Measurements from ENCODE around the gene PTPRN.
"Not testable (repeated sequence)": the region's sequence is repeated elsewhere in the genome, so short reads cannot be mapped to it uniquely, and the experiment has no call there.

Gene PTPRN

GRCh38 chr2:219266886-219267285 is 42.3 kb downstream of the PTPRN start:
- DNase-seq, result no peak

DNA sequence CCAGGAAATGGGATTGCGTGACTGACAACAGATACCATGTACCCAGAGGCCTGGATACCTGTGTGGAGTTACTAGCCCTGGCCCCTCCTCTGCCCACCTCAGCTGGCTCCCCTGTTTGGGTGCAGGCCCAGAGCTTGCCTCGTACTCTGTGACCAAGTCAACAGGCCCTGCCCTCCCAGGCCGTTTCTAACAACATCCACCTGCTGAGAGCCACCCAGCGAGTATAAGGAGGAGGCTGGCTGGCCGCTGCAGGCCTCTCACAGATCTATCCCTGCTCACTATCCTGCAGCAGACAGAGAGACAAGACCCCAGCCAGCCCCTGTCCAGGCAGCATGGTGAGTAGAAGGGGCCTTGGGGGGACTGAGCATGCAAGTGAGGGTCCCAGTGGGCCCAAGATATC is 43.0 kb downstream of the PTPRN start:
- no peak for DNase-seq

DNA sequence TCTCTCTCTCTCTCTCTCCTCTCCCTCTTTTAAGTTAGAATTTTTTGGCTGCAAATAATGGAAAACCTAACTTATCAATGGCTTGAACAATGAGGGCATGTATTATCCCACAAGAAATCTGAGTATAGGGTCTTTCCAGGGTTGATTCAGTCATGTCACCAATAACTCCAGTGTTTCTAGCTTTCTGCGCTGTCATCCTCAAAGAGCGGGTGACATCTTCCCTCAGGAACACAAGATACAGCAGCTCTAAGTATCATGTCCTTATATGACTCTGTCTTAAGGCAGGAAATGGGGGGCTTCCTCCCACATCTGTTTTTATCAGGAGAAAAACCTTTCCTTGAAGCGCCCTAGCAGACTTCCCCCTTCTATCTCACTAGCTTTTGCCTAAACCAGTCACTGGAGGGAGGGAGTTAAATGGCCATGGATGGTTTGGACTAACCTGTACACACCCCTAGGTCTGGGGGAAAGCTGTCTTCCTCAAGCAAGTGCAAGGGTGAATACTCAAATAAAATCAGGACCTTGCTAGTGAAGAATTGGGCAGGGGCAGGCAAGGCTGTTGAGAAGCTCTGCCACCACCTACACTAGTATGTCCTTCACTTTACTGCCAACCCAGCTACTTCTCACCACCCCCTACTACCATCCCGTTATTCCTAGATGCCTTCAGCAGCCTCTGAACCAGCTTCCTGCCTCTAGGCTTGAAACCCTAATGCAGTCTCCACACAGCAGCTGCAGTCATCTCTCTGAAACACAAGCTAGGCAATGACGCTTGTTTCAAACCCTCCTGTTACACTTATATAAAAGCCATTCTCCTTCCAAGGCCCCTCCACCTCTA is 48.0 kb downstream of the PTPRN start:
- DNase-seq, result no peak

GRCh38 chr2:219258942-219259341 is 50.3 kb downstream of the PTPRN start:
- DNase-seq, result not testable (repeated sequence)

GRCh38 chr2:219254590-219255201 is 54.5 kb downstream of the PTPRN start:
- peak; percentile 62 for DNase-seq

DNA sequence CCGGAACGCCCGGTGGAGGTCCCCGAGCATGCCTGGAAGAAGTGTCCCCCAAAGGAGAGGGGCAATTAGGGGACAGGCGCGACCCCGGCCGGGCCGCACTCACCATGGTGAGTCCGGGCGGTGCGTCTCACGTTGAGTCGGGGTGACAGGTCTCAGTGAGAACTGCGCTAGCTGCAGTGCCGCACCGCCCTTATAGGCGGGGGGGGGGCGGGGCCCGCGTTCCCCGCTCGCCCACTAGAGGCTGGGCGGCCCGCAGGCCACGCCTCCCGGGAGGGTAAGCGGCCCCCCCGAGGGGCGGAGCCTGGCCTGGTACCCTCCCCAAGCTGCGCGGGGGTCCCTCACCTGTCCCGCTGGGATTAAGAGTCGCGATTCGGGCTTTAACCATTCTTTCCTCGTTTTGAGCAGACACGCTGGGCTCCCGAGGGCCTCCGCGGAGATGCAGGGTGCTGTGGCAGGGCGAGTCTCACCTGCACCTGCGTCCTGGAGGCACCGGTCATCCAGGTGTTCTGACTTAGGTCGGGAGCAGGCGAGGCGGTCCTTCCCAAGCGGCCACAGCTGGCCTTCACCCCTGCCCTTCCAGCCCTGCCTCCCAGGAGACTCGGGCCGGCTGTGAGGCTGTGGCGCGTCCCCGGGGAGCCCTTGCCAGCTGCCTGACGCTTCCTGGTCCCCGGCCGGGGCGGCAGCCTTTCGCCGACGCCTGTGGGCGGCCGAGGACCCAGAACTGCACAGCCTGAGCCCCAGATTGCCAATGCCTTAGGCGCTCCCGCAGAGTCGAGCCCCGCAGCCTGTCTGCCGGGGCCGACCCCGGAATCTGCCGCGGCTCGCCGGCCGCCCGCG is 55.2 kb downstream of the PTPRN start, which contains the start of gene TUBA4A:
Gene TUBA4A, minus strand, starts transcription at position 166 of the 837 bp plus-strand sequence. Its CDS starts 60 bp downstream, at position 106.
- DNase-seq, result peak; percentile 93

DNA sequence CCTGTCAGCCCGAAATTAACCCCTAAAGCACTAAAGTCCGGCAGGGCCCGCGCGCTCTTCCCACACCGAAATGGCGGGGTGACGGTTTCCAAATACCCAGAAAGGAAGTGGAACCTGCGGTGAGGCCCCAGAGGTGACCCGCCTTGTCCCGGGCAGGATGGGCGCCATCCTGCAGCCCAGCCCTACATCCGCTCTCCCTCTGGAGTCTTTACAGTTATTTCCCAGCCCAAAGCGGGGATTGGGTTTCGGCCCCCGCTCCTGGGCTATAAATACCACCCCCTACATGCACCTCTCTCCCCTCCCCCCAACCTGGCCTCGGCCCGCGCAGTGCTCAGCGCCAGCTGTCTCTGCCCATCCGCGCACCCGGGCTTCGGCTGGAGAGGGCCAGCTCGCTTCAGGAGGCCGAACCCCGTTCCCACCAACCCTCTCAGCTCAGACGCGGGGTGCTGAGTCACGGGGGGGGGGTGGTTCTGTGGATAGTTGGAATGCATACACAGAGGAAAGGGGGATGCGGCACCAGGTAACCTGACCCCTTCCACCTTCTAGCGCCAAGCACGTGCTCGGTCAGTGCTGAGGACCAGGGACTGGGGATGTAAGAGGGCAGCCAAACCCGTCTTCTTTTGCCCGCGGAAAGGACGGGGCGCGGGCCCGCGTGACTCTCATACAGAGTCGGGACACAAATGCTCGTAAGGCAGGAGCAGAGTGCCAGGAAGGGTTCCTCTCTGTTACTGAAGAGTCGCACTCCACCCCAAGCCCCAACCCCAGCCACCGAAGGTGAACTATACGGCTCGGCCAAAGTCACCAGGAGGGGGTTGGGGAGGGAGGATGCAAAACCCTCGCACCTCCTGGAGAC is 56.1 kb downstream of the PTPRN start, which contains the start of gene TUBA4B:
Gene TUBA4B, plus strand, starts transcription at position 344 of the 853 bp plus-strand sequence. Its CDS starts 165 bp downstream, at position 509.
- DNase-seq, result peak; percentile 74

DNA sequence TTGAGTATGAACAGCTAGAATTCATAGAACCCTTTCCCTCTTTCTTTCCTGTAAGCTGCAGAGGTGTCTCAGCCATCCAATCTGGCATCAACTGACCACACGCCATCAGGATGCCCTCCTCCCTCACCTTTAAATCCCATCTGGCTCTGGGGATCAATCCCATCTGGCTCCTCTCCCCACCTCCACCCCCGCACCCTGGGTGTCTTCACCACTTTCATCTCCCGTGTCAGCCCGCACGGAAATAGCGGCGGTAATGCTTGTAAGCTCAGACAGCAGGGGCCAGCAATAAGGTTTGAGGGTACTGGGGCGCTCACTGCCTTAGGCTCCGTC is 56.7 kb downstream of the PTPRN start:
- DNase-seq, result no peak

DNA sequence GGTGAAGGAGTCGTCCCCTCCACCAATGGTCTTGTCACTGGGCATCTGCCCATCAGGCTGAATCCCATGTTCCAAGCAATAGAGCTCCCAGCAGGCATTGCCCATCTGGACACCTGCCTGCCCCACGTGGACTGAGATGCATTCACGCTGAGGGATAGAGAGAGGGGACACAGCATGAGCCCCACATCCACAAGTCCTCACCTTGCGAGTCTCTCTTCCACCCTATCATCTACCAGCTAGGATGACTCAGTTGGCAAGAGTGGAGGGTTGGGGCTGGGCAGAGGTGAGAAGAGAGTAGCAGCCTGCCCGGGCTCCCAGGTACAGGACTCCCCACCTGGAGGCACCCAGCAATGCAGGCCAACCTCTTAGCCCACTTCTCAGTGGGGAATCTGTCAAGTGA is 57.1 kb downstream of the PTPRN start:
- peak; percentile 45 for DNase-seq

DNA sequence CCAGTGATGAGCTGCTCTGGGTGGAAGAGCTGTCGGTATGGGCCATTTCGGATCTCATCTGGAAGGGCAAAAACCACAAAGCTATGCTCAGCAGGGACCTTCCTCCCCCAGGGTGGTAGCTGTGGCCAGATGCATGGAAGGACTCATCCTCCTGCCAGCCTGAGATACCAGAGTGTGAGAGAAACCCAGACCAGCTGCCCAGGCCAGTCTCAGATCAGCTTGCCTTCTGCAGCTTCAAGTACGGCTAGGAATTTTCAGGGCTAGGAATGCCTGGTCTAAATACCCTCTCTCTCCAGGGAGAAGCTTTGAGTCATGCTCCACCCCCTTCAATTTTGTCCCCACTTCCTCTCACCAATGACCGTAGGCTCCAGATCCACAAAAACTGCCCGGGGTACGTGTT is 57.5 kb downstream of the PTPRN start:
- no peak for DNase-seq

DNA sequence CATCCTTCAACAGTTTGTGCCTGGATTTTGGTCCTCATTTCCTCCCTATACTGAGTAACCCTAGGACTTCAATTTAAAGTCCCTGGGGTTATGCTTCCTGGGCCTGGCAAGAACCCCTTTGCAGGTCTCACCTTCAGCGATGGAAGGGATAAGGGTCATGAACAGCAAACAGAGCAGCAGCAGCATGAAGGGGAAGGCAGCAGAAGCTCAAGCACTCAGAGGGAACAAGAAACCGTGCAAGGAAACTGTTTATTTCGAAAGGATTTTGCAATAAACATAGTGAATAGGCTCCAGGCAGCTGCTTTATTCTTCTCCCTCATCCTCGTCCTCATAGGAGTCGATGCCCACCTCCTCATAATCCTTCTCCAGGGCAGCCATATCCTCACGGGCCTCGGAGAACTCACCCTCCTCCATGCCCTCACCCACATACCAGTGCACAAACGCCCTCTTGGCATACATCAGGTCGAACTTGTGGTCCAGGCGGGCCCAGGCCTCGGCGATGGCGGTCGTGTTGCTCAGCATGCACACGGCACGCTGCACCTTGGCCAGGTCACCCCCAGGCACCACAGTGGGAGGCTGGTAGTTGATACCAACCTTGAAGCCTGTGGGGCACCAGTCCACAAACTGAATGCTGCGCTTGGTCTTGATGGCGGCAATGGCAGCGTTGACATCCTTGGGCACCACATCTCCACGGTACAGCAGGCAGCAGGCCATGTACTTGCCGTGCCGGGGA is 59.0 kb downstream of the PTPRN start:
- no peak for DNase-seq

DNA sequence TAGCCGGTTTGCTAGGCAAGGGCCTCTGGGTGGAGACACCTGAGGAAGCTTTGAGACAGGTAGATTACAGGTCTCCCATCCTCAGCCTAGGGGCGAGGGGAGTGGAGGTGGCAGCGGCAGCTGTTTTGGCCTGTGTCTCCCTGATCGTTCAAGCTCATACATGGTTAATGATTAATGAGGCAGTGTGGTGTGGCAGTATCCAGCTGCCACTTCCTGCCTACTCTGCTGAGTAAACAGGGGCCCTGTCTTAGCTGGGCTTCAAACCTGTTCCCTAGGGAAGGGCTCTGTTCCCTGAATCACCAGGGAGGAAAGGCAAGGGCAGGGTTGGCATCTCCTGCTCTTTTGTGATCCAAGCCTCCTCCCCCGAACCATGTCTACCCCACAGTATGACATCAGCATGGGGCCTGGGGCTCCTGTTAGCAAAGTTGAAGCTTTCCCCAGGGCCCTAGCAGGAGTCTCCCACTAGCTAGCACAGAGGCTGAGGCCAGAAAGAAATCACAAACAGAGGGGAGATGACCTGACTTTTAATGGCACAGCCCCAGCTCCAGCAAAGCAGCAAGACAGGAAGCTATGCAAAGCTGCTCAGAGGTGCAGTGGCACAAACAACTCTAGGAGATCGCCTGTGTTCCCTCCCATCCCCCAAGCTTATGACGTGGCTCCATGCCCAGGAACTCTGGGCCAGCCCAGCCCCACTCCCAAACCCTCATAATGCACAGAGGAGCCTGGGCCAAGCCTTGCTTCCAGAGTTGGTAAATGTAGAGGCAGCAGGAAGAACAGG is 59.8 kb downstream of the PTPRN start:
- DNase-seq, result peak; percentile 70

- DNase-seq, result peak; percentile 24
Measured at GRCh38 chr2:219248845-219249202, 60.4 kb downstream of the PTPRN start.

DNA sequence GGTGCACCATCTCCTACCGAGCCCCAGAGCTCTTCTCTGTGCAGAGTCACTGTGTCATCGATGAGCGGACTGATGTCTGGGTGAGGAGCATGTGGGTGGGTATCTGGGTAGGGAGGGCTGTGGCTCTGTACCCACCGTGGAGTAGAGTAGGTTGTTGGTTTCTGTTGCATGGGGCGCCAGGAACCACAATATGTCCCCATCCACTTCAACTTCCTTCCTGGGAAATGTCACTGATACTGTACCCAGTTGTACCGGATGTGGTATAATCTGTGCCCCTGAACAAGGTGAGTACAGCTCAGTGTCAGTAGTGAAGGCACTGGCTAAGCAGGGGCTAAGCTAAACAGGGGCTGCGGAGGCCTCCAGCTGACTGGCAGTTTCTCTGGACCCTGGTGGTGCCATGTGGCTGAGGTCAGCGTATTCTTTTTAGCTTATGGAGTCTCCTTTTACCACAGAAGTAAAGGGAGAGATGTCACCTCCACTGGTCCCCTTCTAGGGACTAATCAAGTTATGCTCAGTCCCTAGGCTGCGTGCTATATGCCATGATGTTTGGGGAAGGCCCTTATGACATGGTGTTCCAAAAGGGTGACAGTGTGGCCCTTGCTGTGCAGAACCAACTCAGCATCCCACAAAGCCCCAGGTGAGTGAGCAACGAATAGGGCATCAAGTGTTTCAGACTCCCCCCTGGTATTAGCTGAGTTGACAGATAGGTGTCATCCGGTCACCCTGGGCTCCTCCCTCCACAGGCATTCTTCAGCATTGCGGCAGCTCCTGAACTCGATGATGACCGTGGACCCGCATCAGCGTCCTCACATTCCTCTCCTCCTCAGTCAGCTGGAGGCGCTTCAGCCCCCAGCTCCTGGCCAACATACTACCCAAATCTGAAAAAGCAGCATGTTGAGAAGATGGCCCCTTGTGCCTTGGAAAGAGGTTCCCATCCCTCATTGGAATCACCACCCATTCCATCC is 61.2 kb downstream of the PTPRN start:
- DNase-seq, result peak; percentile 82

DNA sequence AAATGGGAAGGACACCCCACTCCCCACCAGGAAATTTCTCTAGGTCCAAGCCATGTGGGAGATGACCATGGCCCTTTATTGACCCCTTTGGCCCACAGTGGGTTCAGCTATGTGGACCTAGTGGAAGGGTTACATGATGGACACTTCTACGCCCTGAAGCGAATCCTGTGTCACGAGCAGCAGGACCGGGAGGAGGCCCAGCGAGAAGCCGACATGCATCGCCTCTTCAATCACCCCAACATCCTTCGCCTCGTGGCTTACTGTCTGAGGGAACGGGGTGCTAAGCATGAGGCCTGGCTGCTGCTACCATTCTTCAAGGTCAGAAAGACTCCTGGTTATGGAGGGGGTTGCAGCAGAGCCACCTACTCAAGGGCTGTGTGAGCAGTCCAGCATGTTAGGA is 62.6 kb downstream of the PTPRN start:
- no peak for DNase-seq

DNA sequence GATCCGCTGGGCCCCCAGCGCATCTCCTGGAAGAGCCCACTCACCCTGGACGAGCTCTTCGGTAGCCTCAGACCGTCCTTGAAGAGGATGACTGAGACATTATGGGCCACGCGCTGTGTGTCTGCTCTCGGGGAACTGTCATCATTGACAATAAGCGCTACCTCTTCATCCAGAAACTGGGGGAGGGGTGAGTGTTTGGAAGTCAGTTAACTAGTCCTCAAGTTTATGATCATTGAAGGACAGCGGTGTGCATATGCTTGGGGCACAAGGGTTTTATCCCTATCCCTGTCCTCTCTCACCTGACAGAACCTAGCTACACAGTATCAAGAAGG is 63.3 kb downstream of the PTPRN start:
- DNase-seq, result peak; percentile 42

GRCh38 chr2:219245148-219245898 is 63.9 kb downstream of the PTPRN start, which contains the start of the genes GLB1L and STK16:
Gene GLB1L (minus strand): TSS chr2:219245444. CDS start chr2:219243573, 1,871 bp downstream.
Gene STK16 (plus strand): TSS chr2:219245479. CDS start chr2:219246000, 521 bp downstream.
- DNase-seq, result peak; percentile 94

- no peak for DNase-seq
Measured at GRCh38 chr2:219244789-219245147, 64.4 kb downstream of the PTPRN start.

DNA sequence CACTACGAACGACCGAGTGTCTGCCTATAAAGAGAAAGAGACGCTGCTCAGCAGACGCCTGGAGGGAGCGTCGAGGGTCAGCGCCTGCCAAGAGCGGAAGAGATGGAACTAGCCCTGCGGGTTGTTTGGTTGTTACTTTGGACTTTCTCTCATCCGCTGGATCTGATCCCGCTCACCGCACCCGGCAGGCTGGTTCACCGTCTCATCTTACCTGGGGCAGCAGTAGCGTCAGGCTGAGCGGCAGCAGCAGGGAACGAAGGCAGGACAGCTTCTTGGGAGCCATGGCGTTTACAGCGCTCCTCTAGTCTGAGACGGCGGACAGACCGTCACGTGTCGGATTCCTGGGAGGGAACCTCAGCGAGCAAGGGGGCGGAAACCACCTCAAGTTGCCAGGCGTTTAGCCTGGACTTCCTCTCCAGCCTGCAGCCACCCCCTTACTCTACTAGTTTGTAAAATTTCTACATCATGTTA is 65.9 kb downstream of the PTPRN start:
- no peak for DNase-seq

All from activated CD4-positive, alpha-beta T cell treated with anti-CD3 and anti-CD28 coated beads, Interleukin-2, Interleukin-6, amounts not matched to agents 100 ng/mL and 50 ng/mL, durations not matched to agents 16 hours and 8 hours (primary cell).